Measurements from ENCODE around the gene BLZF1.
"Not testable (repeated sequence)": the region's sequence is repeated elsewhere in the genome, so short reads cannot be mapped to it uniquely, and the experiment has no call there.

BLZF1 gene

GRCh38 chr1:169383449-169383848 lies 15.5 kb downstream of the BLZF1 start:
- no peak overlapping the region for H3K4me3 ChIP-seq
- DNase-seq (ENCODE audit: low spot score), result no peak
- no peak overlapping the region for H3K27ac ChIP-seq
- no peak for TF ChIP-seq CTCF (IDR thresholded peaks at IDR 0.05)

GRCh38 chr1:169387399-169387798 lies 19.4 kb downstream of the BLZF1 start:
- TF ChIP-seq CTCF (IDR thresholded peaks at IDR 0.05), result no peak
- DNase-seq (ENCODE audit: low spot score), result no peak
- Histone ChIP-seq H3K4me3 (no peak overlapping the region), H3K27ac (no peak overlapping the region)

- DNase-seq (ENCODE audit: low spot score), result no peak
- H3K27ac ChIP-seq, result no peak overlapping the region
- H3K4me3 ChIP-seq, result no peak overlapping the region
- TF ChIP-seq CTCF (IDR thresholded peaks at IDR 0.05), result no peak
Measured at GRCh38 chr1:169390303-169390702, 22.3 kb downstream of the BLZF1 start.

GRCh38 chr1:169392406-169392805 lies 24.4 kb downstream of the BLZF1 start:
- no peak overlapping the region for H3K27ac ChIP-seq
- no peak for TF ChIP-seq CTCF (IDR thresholded peaks at IDR 0.05)
- DNase-seq (ENCODE audit: low spot score), result no peak
- H3K4me3 ChIP-seq, result no peak overlapping the region

- Histone ChIP-seq H3K4me3 (no peak overlapping the region), H3K27ac (no peak overlapping the region)
- no peak for DNase-seq (ENCODE audit: low spot score)
- TF ChIP-seq CTCF (IDR thresholded peaks at IDR 0.05), result no peak
Measured at GRCh38 chr1:169395955-169396354, 28.0 kb downstream of the BLZF1 start.

GRCh38 chr1:169402578-169402977 lies 34.6 kb downstream of the BLZF1 start:
- DNase-seq (ENCODE audit: low spot score); H3K4me3 ChIP-seq; H3K27ac ChIP-seq: not testable (repeated sequence)

GRCh38 chr1:169408340-169408739 lies 40.3 kb downstream of the BLZF1 start:
- not testable (repeated sequence) for DNase-seq (ENCODE audit: low spot score); H3K4me3 ChIP-seq; H3K27ac ChIP-seq

GRCh38 chr1:169414952-169415351 lies 47.0 kb downstream of the BLZF1 start:
- H3K27ac ChIP-seq, result no peak overlapping the region
- no peak for DNase-seq (ENCODE audit: low spot score)
- no peak for TF ChIP-seq CTCF (IDR thresholded peaks at IDR 0.05)
- no peak overlapping the region for H3K4me3 ChIP-seq
